LHCN-M2 (cell line): Measurements from ENCODE around the gene ADD1. TPM values are rescaled to one million over a fixed set of nuclear protein-coding genes. Genes with fewer than 3 reads are reported as not detected.
A peak's percentile ranks its signal among the peaks of the same experiment; 100 is the strongest.

Source experiments
- DNase-seq: peaks from one replicate; pipeline ENCODE4 v3.0.0-alpha.2; 2012; ENCODE audit warnings: low read depth
- total RNA-seq: library from RNA; depleted of rRNA; stranded (reverse); fragments of >200 nt; gene quantifications from 2 replicates; pipeline ENCODE4 v1.2.3, GENCODE V29; 2014

ADD1 gene
- total RNA-seq, 1 experiment from 2014 or later = 142 TPM

- no peak for DNase-seq
Measured at GRCh38 chr4:2833671-2834000, 10.0 kb upstream of the ADD1 start.

- DNase-seq = no peak
Measured at GRCh38 chr4:2834001-2834921, 9.4 kb upstream of the ADD1 start.

- DNase-seq = no peak
Measured at GRCh38 chr4:2835978-2836377, 7.7 kb upstream of the ADD1 start.

- no peak for DNase-seq
Measured at GRCh38 chr4:2836391-2836859, 7.2 kb upstream of the ADD1 start.

- no peak for DNase-seq
Measured at GRCh38 chr4:2837110-2837903, 6.3 kb upstream of the ADD1 start.

- peak; percentile 29 for DNase-seq
Measured at GRCh38 chr4:2837904-2838496, 5.6 kb upstream of the ADD1 start.

- no peak for DNase-seq
Measured at GRCh38 chr4:2839060-2839459, 4.6 kb upstream of the ADD1 start.

GRCh38 chr4:2842687-2843262 is 869 bp upstream of the ADD1 start:
- peak; percentile 23 for DNase-seq

GRCh38 chr4:2843941-2844584 is 419 bp downstream of the ADD1 start:
- DNase-seq = peak; percentile 34

GRCh38 chr4:2846172-2846571 is 2.5 kb downstream of the ADD1 start:
- no peak for DNase-seq

- DNase-seq = no peak
Measured at GRCh38 chr4:2847302-2847871, 3.7 kb downstream of the ADD1 start.

GRCh38 chr4:2848449-2848848 is 4.8 kb downstream of the ADD1 start:
- no peak for DNase-seq

- no peak for DNase-seq
Measured at GRCh38 chr4:2849267-2850152, 5.9 kb downstream of the ADD1 start.

- peak; percentile 67 for DNase-seq
Measured at GRCh38 chr4:2850966-2851798, 7.5 kb downstream of the ADD1 start.

GRCh38 chr4:2852481-2852921 is 8.9 kb downstream of the ADD1 start:
- no peak for DNase-seq

- no peak for DNase-seq
Measured at GRCh38 chr4:2855584-2855983, 11.9 kb downstream of the ADD1 start.

- DNase-seq = no peak
Measured at GRCh38 chr4:2856266-2856665, 12.6 kb downstream of the ADD1 start.

- DNase-seq = no peak
Measured at GRCh38 chr4:2857349-2857927, 13.8 kb downstream of the ADD1 start.
